Right cardiac atrium (tissue), 5 donors: ENCODE results near the gene USP7. TPM values are rescaled to one million over a fixed set of nuclear protein-coding genes. Genes with fewer than 3 reads are reported as not detected.
A peak's percentile ranks its signal among the peaks of the same experiment; 100 is the strongest.

ENCODE experiments used
- ATAC-seq, 2 donors: fragments of 200-7000 bp; cut with Tn5 transposase; one replicate each; pipeline versions ENCODE4 v1.8.0 to v1.9.1; 2020; ENCODE audit warnings: moderate library complexity in 2 of 2, mild to moderate bottlenecking in 1 of 2
- DNase-seq, 3 donors: peaks; one replicate each; pipeline ENCODE4 v3.0.0-alpha.2; 2020
- H3K27ac ChIP-seq: one replicate; pipeline ENCODE4 v1.5.1; 2013; ENCODE audit warnings: mild to moderate bottlenecking, low read length, control low read depth, moderate library complexity
- H3K27me3 ChIP-seq: one replicate; pipeline ENCODE4 v1.6.1; 2013; ENCODE audit not compliant: control insufficient read depth, insufficient read depth
- H3K4me1 ChIP-seq: one replicate; pipeline ENCODE4 v1.6.1; 2013; ENCODE audit warnings: low read length; ENCODE audit not compliant: control insufficient read depth, insufficient read depth
- H3K4me3 ChIP-seq: one replicate; pipeline ENCODE4 v1.5.1; 2013; ENCODE audit warnings: low read length, control low read depth
- H3K9me3 ChIP-seq: one replicate; pipeline ENCODE4 v1.6.1; 2013; ENCODE audit warnings: low read length; ENCODE audit not compliant: control insufficient read depth
- WGBS: extraction: QIAGEN DNeasy Blood & Tissue Kit; methylation state at CpG from one replicate; pipeline ENCODE4 v1.1.7; 2013; 5-methylcytosine and 5-hydroxymethylcytosine counted together
- intact Hi-C, 4 donors: fragments of 100-400 bp; cut with DNase I; formaldehyde crosslinking; loops; one replicate each; pipeline versions ENCODE4 v1.11.0 to v1.14.0; 2022 to 2023
- polyA plus RNA-seq: library from polyadenylated mRNA; stranded (reverse); fragments of 200-250 nt; gene quantifications from one replicate; pipeline ENCODE4 v1.2.3, GENCODE V29; 2013
- total RNA-seq, 4 donors: library from RNA; stranded (reverse); fragmentation: NEBNext Ultra II Directional; extraction: Animal tissue kit (Norgen Biotek cat#: 25700); gene quantifications; one replicate each; pipeline ENCODE4 v1.2.1, GENCODE V29; 2021
- donor health status: healthy with polysubstance abuse.
- donor health status: DM: no; HTN: yes; CAD: no.
- donor health status: DM: no; HTN: no; CAD: no.
- donor health status: DM: no; HTN: yes; CAD: no; lungs with severe emphysema.
- donor health status: DM: yes; HTN: yes; CAD: no.

Gene USP7
- total and polyA plus RNA-seq, 5 donors, result 25.1 to 83.3 (median 68.1) TPM

- Histone ChIP-seq H3K27ac (no peak overlapping the region), H3K27me3 (no peaks in the 10 kb centered on the region), H3K4me3 (no peak overlapping the region), H3K9me3 (no peaks in the 10 kb centered on the region), H3K4me1 (no peaks in the 10 kb centered on the region)
- WGBS, result 80% methylated on average over 4 of the region's 4 CpGs
- intact Hi-C loops, result no loop called here
- ATAC-seq (no peak), DNase-seq (no peak)
Measured at GRCh38 chr16:8907096-8907495, 56.6 kb downstream of the USP7 start.

DNA sequence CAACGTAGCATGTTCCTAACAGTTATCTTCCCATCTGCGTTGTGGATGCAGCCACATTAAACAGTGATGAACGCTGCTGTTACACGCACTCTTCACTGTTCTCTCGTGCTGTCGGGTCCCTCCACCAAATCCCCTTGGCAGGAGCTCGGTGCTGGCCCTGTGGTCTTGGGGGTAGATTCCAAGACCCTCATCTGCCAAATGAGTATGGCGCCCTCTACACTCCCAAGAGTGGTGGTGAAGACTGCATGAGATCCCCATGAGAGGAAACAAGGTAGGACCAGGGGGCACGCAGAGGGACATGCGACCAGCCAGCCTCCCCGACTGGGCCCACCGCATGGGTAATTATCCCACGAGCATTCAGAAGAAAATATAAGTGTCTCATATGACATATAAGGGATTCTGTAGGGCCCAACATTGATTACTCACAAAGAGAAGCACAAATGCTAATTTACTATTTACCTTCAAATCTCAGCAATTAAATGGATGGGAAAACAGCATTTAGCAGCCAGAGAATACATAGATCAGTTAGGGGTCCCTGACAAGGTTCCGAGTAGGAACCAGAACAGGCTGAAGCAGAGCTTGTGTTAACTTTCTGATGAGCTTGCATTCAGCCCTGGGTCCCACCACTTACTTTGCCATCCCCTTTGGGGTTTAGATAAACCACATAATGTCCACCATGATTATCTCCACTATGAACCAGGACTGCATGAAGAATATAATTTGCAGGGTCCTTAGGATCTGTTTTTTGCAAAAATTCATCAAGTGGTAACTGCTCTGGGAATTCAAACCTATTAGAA lies 57.7 kb downstream of the USP7 start:
- intact Hi-C loops, result no loop called here
- H3K27ac ChIP-seq, result no peak overlapping the region
- H3K4me1 ChIP-seq, result no peaks in the 10 kb centered on the region
- DNase-seq (no peak), ATAC-seq (no peak)
- WGBS, result 83% methylated on average over 14 of the region's 14 CpGs
- H3K9me3 ChIP-seq, result no peaks in the 10 kb centered on the region
- no peak overlapping the region for H3K4me3 ChIP-seq
- no peaks in the 10 kb centered on the region for H3K27me3 ChIP-seq

GRCh38 chr16:8905168-8905762 lies 58.4 kb downstream of the USP7 start:
- intact Hi-C loops, result no loop called here

GRCh38 chr16:8904018-8904430 lies 59.7 kb downstream of the USP7 start:
- H3K4me3 ChIP-seq, result no peak overlapping the region
- H3K27me3 ChIP-seq, result no peaks in the 10 kb centered on the region
- no peak overlapping the region for H3K27ac ChIP-seq
- intact Hi-C loops, result no loop called here
- 90% methylated on average over 8 of the region's 8 CpGs for WGBS
- no peaks in the 10 kb centered on the region for H3K9me3 ChIP-seq
- ATAC-seq, result peak in 1 of 2 donors; percentile 29
- no peaks in the 10 kb centered on the region for H3K4me1 ChIP-seq
- no peak for DNase-seq

More at GRCh38 chr16:8905168-8905762, 58.4 kb downstream of the USP7 start:
- Histone ChIP-seq H3K4me1 (no peaks in the 10 kb centered on the region), H3K9me3 (no peaks in the 10 kb centered on the region), H3K4me3 (no peak overlapping the region), H3K27ac (no peak overlapping the region), H3K27me3 (no peaks in the 10 kb centered on the region)
- ATAC-seq, result no peak
- 76% methylated on average over 13 of the region's 13 CpGs for WGBS
- no peak for DNase-seq

GRCh38 chr16:8903004-8903403 lies 60.7 kb downstream of the USP7 start:
- ATAC-seq, result no peak
- Histone ChIP-seq H3K9me3 (no peaks in the 10 kb centered on the region), H3K4me3 (no peak overlapping the region), H3K4me1 (no peaks in the 10 kb centered on the region), H3K27ac (no peak overlapping the region), H3K27me3 (no peaks in the 10 kb centered on the region)
- intact Hi-C loops, result no loop called here
- DNase-seq, result no peak
- 93% methylated on average over 9 of the region's 9 CpGs for WGBS

DNA sequence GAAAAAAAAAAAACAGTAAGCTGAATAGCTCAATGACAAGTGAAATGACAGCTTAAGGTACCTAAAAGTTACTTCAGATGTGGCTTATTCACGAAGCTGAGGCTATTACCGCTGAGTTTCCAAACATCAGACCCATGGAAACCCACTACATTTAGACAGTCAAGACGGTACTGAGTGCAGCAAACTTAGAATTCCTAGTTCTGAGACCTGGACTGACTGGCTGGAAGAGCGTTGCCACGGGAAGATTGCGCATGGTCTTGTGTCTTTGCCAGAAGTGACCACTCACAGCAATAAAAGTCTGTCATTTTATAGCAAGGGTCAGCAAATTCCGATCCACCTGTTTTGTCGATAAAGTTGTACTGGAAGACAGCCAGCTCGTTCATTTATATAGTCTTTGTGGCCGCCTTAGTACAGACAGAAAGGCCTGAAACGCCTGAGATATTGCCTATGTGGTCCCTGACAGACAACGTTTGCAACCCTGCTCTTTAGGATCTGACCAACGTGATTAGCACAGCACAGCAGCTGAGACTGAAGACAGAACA lies 62.3 kb downstream of the USP7 start:
- intact Hi-C loops, result no loop called here
- no peaks in the 10 kb centered on the region for H3K4me1 ChIP-seq
- no peak overlapping the region for H3K27ac ChIP-seq
- WGBS, result 78% methylated on average over 13 of the region's 13 CpGs
- H3K9me3 ChIP-seq, result no peaks in the 10 kb centered on the region
- no peak for ATAC-seq
- DNase-seq, result no peak
- no peaks in the 10 kb centered on the region for H3K27me3 ChIP-seq
- H3K4me3 ChIP-seq, result no peak overlapping the region

GRCh38 chr16:8900343-8900742 lies 63.4 kb downstream of the USP7 start:
- WGBS, result 74% methylated on average over 5 of the region's 5 CpGs
- H3K4me1 ChIP-seq, result no peaks in the 10 kb centered on the region
- DNase-seq, result no peak
- no peak overlapping the region for H3K4me3 ChIP-seq
- H3K27ac ChIP-seq, result no peak overlapping the region
- no peak for ATAC-seq
- no peaks in the 10 kb centered on the region for H3K9me3 ChIP-seq
- no peaks in the 10 kb centered on the region for H3K27me3 ChIP-seq
- intact Hi-C loops, result no loop called here

- no peaks in the 10 kb centered on the region for H3K27me3 ChIP-seq
- no peak overlapping the region for H3K27ac ChIP-seq
- H3K4me3 ChIP-seq, result no peak overlapping the region
- ATAC-seq, result no peak
- DNase-seq, result no peak
- H3K9me3 ChIP-seq, result no peaks in the 10 kb centered on the region
- no peaks in the 10 kb centered on the region for H3K4me1 ChIP-seq
- intact Hi-C loops, result no loop called here
- WGBS, result 85% methylated on average over 9 of the region's 9 CpGs
Measured at GRCh38 chr16:8899709-8900317, 63.9 kb downstream of the USP7 start.

DNA sequence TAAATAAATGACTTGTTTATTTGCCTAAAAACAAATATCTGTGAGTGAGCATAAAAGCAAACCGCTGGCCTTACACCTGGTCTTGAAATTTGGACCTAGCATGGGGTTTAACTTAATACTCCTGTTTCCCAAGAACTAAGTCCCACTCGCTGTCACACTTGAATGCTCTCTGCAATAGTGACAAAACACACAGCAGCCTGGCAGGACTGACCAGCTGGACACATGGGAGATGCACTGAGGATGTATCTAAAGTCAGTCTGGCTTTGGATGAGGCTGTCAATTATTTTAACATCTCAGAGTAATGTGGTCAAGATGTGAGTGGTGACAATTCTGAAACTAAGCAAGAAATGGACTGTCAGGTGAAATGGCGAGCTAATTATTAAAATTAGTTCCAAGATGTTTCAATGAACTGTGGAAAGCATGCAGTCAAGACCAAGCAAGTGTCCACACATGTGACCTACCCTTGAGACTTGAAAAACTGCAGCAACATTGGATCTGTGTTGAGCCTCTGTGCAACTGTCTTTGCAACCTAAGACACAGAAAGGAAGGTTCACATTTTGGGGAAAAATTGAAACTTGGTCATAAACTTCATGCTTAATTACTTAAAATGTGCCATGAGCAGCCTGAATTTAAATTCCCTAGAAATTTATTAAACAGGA lies 64.9 kb downstream of the USP7 start:
- intact Hi-C loops, result no loop called here
- 98% methylated on average over 3 of the region's 3 CpGs for WGBS
- ATAC-seq, result no peak

DNA sequence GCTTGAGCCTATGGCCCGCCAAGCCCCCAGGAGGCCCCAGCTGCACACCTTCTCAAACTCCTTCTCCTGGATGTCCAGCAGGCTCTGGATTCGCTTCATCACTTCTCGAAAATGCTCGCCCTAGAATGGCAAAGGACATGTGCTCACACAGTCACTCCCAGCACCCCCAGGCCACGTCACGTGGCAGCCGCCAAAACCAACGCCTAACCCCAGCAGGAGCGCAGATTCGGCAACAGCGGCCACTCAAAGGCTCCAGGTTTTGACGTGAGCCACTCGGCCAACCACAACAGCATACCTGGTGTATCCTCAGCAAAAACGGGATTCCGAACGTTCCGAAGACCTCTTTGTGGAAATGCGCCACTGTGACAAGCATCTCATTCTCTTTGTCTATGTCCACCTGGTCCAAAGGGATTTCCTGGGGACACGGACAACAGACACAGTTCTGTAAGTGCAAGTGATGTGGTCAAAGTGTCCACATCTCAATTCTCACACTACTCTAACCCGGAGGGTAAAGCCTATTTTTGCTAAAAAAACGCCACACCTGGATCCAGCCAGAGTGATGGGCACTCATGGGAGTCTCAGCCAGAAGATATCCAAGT lies 68.9 kb downstream of the USP7 start:
- Histone ChIP-seq H3K27ac (no peak overlapping the region), H3K4me3 (no peak overlapping the region), H3K4me1 (no peaks in the 10 kb centered on the region), H3K27me3 (no peaks in the 10 kb centered on the region), H3K9me3 (no peaks in the 10 kb centered on the region)
- ATAC-seq (no peak), DNase-seq (no peak)
- intact Hi-C loops, result no loop called here
- 94% methylated on average over 21 of the region's 21 CpGs for WGBS

More for the DNA sequence above, 64.9 kb downstream of the USP7 start:
- H3K9me3 ChIP-seq, result no peaks in the 10 kb centered on the region
- no peak overlapping the region for H3K27ac ChIP-seq
- H3K4me1 ChIP-seq, result no peaks in the 10 kb centered on the region
- DNase-seq, result no peak
- no peak overlapping the region for H3K4me3 ChIP-seq
- no peaks in the 10 kb centered on the region for H3K27me3 ChIP-seq
